K562 (cell line): ENCODE data around the gene ARL16. TPM values are rescaled to one million over a fixed set of nuclear protein-coding genes. Genes with fewer than 3 reads are reported as not detected.
A peak's percentile ranks its signal among the peaks of the same experiment; 100 is the strongest.

Experiments used
- ATAC-seq: fragments of 200-7000 bp; cut with Tn5 transposase; 3 replicates; pipeline ENCODE4 v1.9.1; 2020; ENCODE audit warnings: moderate library complexity
- BruUV-seq: library from RNA; stranded (reverse); fragments of 400-500 nt; replicated peaks from 2 replicates; lab custom pipeline; 2021; lab: Mats Ljungman, UMichigan
- CTCF ChIA-PET: fragments of 300-600 bp; formaldehyde crosslinking; extraction: SDS; loops from one replicate; lab custom pipeline; 2021; ENCODE audit warnings: low intra/inter-chr PET ratio; lab: Yijun Ruan, JAX
- POLR2A ChIA-PET: fragments of 300-600, 350-650 bp; sonication (Branson Sonifier 250); formaldehyde crosslinking; extraction: SDS; loops from one replicate; lab custom pipeline; 2021; ENCODE audit warnings: antibody characterized with exemption, inconsistent platforms; lab: Yijun Ruan, JAX
- DNase-seq, 4 experiments: peaks; one replicate each; pipeline versions ENCODE4 v3.0.0 to v3.0.0-alpha.2; 2011 to 2018; ENCODE audit warnings: low spot score in 3 of 4, mixed read lengths in 3 of 4; ENCODE audit errors: extremely low read depth in 1 of 4
- FAIRE-seq: peaks from 2 replicates; lab custom pipeline; 2011; peaks lifted over from hg19 to GRCh38; lab: Jason Lieb, UNC
- H2AFZ ChIP-seq: 2 replicates; pipeline ENCODE4 v1.6.0; 2011; ENCODE audit warnings: low read depth, low read length, control low read depth, inconsistent platforms
- H3K27ac ChIP-seq: fragments of 200-600 bp; 3 replicates; pipeline ENCODE4 v1.8.0; 2011; ENCODE audit warnings: low read depth, mild to moderate bottlenecking, control low read depth, inconsistent platforms, low read length, moderate library complexity, mixed read lengths; ENCODE audit errors: extremely low read depth
- H3K27me3 ChIP-seq, 2 experiments: fragments of 300-600 bp in 1 of 2; 2 replicates in 1 of 2; 3 replicates in 1 of 2; pipeline versions ENCODE4 v1.6.0 to v1.8.0; 2011; ENCODE audit warnings: inconsistent platforms in 2 of 2, low read length in 2 of 2, mild to moderate bottlenecking in 1 of 2, mixed read lengths in 1 of 2, moderate library complexity in 1 of 2; ENCODE audit not compliant: control insufficient read depth in 2 of 2, insufficient read depth in 2 of 2
- H3K36me3 ChIP-seq: fragments of 300-600 bp; 3 replicates; pipeline ENCODE4 v1.8.0; 2011; ENCODE audit warnings: mild to moderate bottlenecking, low read length, inconsistent platforms; ENCODE audit not compliant: control insufficient read depth, insufficient read depth
- H3K4me1 ChIP-seq, 2 experiments: fragments of 200-600 bp in 1 of 2; replicated peaks in 1 of 2; 2 replicates in 1 of 2; 3 replicates in 1 of 2; pipeline versions ENCODE4 v1.5.1 to v1.8.0; 2011; ENCODE audit warnings: inconsistent platforms in 2 of 2, low read length in 2 of 2, mild to moderate bottlenecking in 1 of 2, mixed read lengths in 1 of 2, moderate library complexity in 1 of 2; ENCODE audit not compliant: control insufficient read depth in 2 of 2, insufficient read depth in 2 of 2
- H3K4me2 ChIP-seq: 2 replicates; pipeline ENCODE4 v1.6.1; 2011; ENCODE audit warnings: low read length, control low read depth, inconsistent platforms, mixed read lengths; ENCODE audit not compliant: insufficient read depth
- H3K4me3 ChIP-seq: fragments of 200-600 bp; sonication (generic), shearing (Covaris generic); 2 replicates; pipeline ENCODE4 v1.5.1; 2016; ENCODE audit warnings: control low read depth, inconsistent platforms
- H3K79me2 ChIP-seq: fragments of 200-600 bp; 3 replicates; pipeline ENCODE4 v1.8.0; 2011; ENCODE audit warnings: low read length, inconsistent platforms; ENCODE audit not compliant: control insufficient read depth, insufficient read depth
- H3K9ac ChIP-seq, 2 experiments: 2 replicates each; pipeline versions ENCODE4 v1.6.0 to v1.6.1; 2011; ENCODE audit warnings: low read depth in 2 of 2, low read length in 2 of 2, control low read depth in 1 of 2, inconsistent platforms in 1 of 2, mild to moderate bottlenecking in 1 of 2, mixed read lengths in 1 of 2; ENCODE audit not compliant: insufficient read depth in 1 of 2
- H3K9me1 ChIP-seq: one replicate; pipeline ENCODE4 v1.6.0; 2011; ENCODE audit warnings: inconsistent platforms, mild to moderate bottlenecking, low read length, moderate library complexity; ENCODE audit not compliant: control insufficient read depth, insufficient read depth
- H3K9me3 ChIP-seq: replicated peaks from 2 replicates; pipeline ENCODE4 v1.5.1; 2011; ENCODE audit warnings: low read depth, low read length, inconsistent platforms; ENCODE audit not compliant: control insufficient read depth, insufficient read depth
- H4K20me1 ChIP-seq: replicated peaks from 2 replicates; pipeline ENCODE4 v1.6.1; 2011; ENCODE audit warnings: low read length, inconsistent platforms, mixed read lengths; ENCODE audit not compliant: control insufficient read depth, insufficient read depth
- BRF1 ChIP-seq: IDR thresholded peaks from 3 replicates; pipeline ENCODE4 v1.6.1; 2011; ENCODE audit warnings: borderline replicate concordance, mild to moderate bottlenecking; ENCODE audit not compliant: insufficient read length; ENCODE audit errors: extremely low read depth
- CBX8 ChIP-seq: fragments of 200-600 bp; sonication (generic); IDR thresholded peaks from 2 replicates; pipeline ENCODE4 v1.6.1; 2012; ENCODE audit warnings: borderline replicate concordance, mixed run types, low read depth, mild to moderate bottlenecking, moderate library complexity, mixed read lengths, low read length, control low read depth, inconsistent platforms; ENCODE audit not compliant: poor library complexity, severe bottlenecking; ENCODE audit errors: extremely low read depth
- KDM5B ChIP-seq: fragments of 200-600 bp; sonication (generic); IDR thresholded peaks from 2 replicates; pipeline ENCODE4 v1.6.1; 2012; ENCODE audit warnings: low read depth, mild to moderate bottlenecking, moderate library complexity, low read length, control low read depth, inconsistent platforms; ENCODE audit not compliant: insufficient replicate concordance
- MTF1 ChIP-seq: fragments of 250-450 bp; sonication (Bioruptor Pico); IDR thresholded peaks from 2 replicates; pipeline ENCODE4 v1.9.0; 2021; ENCODE audit warnings: moderate library complexity, mild to moderate bottlenecking, inconsistent platforms, borderline replicate concordance
- NFRKB ChIP-seq: fragments of 450-650 bp; IDR thresholded peaks from 2 replicates; pipeline ENCODE4 v1.6.1; 2016; ENCODE audit warnings: low read depth
- POLR2G ChIP-seq: fragments of 200-400 bp; formaldehyde crosslinking; IDR thresholded peaks from 2 replicates; pipeline ENCODE4 v1.6.1; 2017; ENCODE audit warnings: low read depth, mild to moderate bottlenecking, antibody characterized with exemption, low read length, moderate library complexity
- SIN3B ChIP-seq: fragments of 450-650 bp; IDR thresholded peaks from 2 replicates; pipeline ENCODE4 v1.6.1; 2017; ENCODE audit warnings: low read depth, mild to moderate bottlenecking, moderate library complexity
- SMAD2 ChIP-seq: fragments of 150-350 bp; IDR thresholded peaks from 2 replicates; pipeline ENCODE4 v1.6.1; 2014; ENCODE audit warnings: low read depth, mild to moderate bottlenecking, low read length
- SMARCC2 ChIP-seq: fragments of 450-650 bp; IDR thresholded peaks from 2 replicates; pipeline ENCODE4 v1.6.1; 2017; ENCODE audit warnings: antibody characterized with exemption, moderate library complexity, mild to moderate bottlenecking, low read depth
- TAL1 ChIP-seq: fragments of 450-650 bp; IDR thresholded peaks from 2 replicates; pipeline ENCODE4 v1.6.1; 2016; ENCODE audit warnings: mild to moderate bottlenecking
- ZBED1 ChIP-seq: IDR thresholded peaks from 2 replicates; pipeline ENCODE4 v1.6.1; 2014
- ZNF354B ChIP-seq: fragments of 250-450 bp; sonication (Bioruptor Pico); IDR thresholded peaks from 2 replicates; pipeline ENCODE4 v1.4.0; 2020
- WGBS: fragments of 100-300 bp; shearing (Covaris generic); methylation state at CpG from one replicate; pipeline ENCODE4 v1.1.6; 2016; ENCODE audit warnings: low coverage, mixed read lengths; ENCODE audit not compliant: insufficient coverage; ENCODE audit errors: missing lambda C conversion rate; 5-methylcytosine and 5-hydroxymethylcytosine counted together
- in situ Hi-C: fragments of 300-500 bp; cut with MboI; formaldehyde crosslinking; loops from 4 replicates; pipeline ENCODE4 v1.15.0; 2018; ENCODE audit warnings: inconsistent platforms, mixed read lengths
- intact Hi-C: fragments of 100-400 bp; cut with micrococcal nuclease; formaldehyde crosslinking; loops from 2 replicates; pipeline ENCODE4 v1.14.2; 2022
- polyA plus RNA-seq, 8 experiments: library from polyadenylated mRNA; depleted of rRNA in 4 of 8; stranded (reverse) in 5 of 8; unstranded in 3 of 8; fragments of >200 nt; fragmentation: Nextera tagmentation in 2 of 8; fragmentation: Illumina TruSeq in 1 of 8; extraction: Ambion mirVana in 2 of 8; extraction: Trizol in 1 of 8; gene quantifications; 2 replicates each; pipeline versions ENCODE4 v1.2.1 to v1.2.3, GENCODE V29; 2011 to 2014; ENCODE audit warnings: inconsistent platforms in 1 of 8, missing spikeins in 1 of 8
- total RNA-seq, 7 experiments: library from RNA; depleted of rRNA in 6 of 7; stranded (reverse); fragments of >200 nt in 6 of 7; fragmentation: Illumina TruSeq in 2 of 7; extraction: Trizol in 2 of 7; gene quantifications; 2 replicates each; pipeline versions ENCODE4 v1.2.1 to v1.2.3, GENCODE V29; 2011 to 2021; ENCODE audit warnings: low replicate concordance in 1 of 7
- TF ChIP-seq, protein P1 (sequence below): fragments of 250-450 bp; sonication (Bioruptor Pico); IDR thresholded peaks from 2 replicates; pipeline ENCODE4 v1.4.0; 2020; ENCODE audit warnings: mild to moderate bottlenecking

Gene ARL16
- total and polyA plus RNA-seq, 9 of the 15 experiments (the other 6 are each of a cell fraction or from before 2014, with no cell fraction given): 5.4 to 32.4 (median 22.6) TPM

DNA sequence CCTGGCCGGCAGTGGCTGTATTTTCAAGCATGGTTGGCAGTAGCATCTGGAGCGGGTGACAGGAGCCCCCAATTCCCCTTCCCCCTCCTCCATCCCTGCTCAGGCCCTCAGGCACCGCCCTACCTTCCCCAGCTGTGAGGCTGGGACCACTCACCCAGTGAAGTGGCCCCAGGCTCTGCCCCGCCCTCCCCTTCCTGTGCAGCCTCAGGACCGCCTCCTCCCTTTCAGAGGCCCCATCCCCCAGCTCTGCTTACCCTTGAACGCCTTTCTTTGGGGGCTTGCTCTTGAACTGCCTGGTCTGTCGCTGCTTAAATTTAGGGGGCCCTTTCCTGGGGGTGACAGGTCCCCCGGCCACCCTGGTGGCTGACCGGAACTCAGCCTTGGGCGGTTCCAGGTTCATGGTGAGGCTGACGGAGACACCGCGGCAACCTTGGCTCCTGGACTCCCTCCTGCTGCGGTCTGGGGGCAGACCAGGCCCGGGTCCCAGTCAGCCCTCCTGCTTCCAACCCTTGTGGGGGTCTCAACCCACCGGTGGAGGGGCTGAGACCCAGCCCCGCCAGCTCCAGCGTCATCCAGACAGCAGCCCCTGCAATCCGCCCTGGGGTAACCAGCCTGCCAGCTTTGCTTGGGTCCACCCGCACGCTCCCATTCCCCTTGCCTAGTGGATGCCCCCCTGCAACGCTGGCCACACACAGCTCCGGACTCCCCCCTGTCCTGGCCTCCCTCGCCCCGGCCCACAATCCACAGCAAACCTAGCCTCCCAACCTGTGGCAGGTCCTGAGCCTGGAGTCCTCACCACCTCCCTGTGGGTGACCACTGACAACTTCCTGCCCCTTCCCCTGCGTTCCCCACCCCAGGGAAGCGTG, 30.5 kb downstream of the ARL16 start:
- ChIA-PET CTCF (no interaction called here), POLR2A (interaction anchor here (1.2 kb wide), 2 partner anchors 10 to 189 kb away, joined by 3 to 4 read pairs; no protein-coding TSS in a partner anchor)
- Histone ChIP-seq H3K4me1 (peaks cover 0 to 53% of the 10 kb centered on the region in 2 experiments; a peak in 2 of 5 replicates), H2AFZ (no peak overlapping the region), H3K4me2 (no peak overlapping the region), H3K27me3 (no peaks in the 10 kb centered on the region), H3K4me3 (no peak overlapping the region), H4K20me1 (no peaks in the 10 kb centered on the region), H3K27ac (no peak overlapping the region), H3K36me3 (no peaks in the 10 kb centered on the region), H3K9ac (peak overlapping the region in 1 of 2 experiments; percentile 65; a peak in 1 of 4 replicates), H3K9me1 (no peaks in the 10 kb centered on the region), H3K9me3 (peaks cover 6% of the 10 kb centered on the region), H3K79me2 (no peaks in the 10 kb centered on the region)
- FAIRE-seq: no peak
- in situ Hi-C loops: no loop called here
- ATAC-seq: peak; percentile 63
- 65% methylated on average over 18 of the region's 27 CpGs for WGBS
- peak in 2 of 4 experiments; percentile 45 to 56 for DNase-seq
- no TSS peak for BruUV-seq
- TF ChIP-seq ZNF354B (CRISPR knock-in tag) (no peak), SMARCC2 (no peak), TAL1 (no peak), KDM5B (no peak), BRF1 (no peak), CBX8 (no peak), NFRKB (no peak), SMAD2 (no peak), MTF1 (no peak), SIN3B (no peak), POLR2G (no peak), ZBED1 (no peak)
- TF ChIP-seq, protein P1, sequence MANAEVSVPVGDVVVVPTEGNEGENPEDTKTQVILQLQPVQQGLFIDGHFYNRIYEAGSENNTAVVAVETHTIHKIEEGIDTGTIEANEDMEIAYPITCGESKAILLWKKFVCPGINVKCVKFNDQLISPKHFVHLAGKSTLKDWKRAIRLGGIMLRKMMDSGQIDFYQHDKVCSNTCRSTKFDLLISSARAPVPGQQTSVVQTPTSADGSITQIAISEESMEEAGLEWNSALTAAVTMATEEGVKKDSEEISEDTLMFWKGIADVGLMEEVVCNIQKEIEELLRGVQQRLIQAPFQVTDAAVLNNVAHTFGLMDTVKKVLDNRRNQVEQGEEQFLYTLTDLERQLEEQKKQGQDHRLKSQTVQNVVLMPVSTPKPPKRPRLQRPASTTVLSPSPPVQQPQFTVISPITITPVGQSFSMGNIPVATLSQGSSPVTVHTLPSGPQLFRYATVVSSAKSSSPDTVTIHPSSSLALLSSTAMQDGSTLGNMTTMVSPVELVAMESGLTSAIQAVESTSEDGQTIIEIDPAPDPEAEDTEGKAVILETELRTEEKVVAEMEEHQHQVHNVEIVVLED: no peak
- intact Hi-C loops: no loop called here
